HepG2 (cell line): ENCODE measurements around the gene NEURL3. TPM values are rescaled to one million over a fixed set of nuclear protein-coding genes. Genes with fewer than 3 reads are reported as not detected.

Experiments used
- ARID2 ChIP-seq: sonication (generic); formaldehyde crosslinking; IDR thresholded peaks from 2 replicates; pipeline ENCODE4 v1.8.1; 2022; ENCODE audit warnings: mild to moderate bottlenecking, missing genetic modification reagents, borderline replicate concordance
- EP300 ChIP-seq, 3 experiments: sonication (generic) in 1 of 3; formaldehyde crosslinking in 1 of 3; IDR thresholded peaks; 2 replicates each; pipeline versions ENCODE4 v1.5.1 to v1.6.1; 2011 to 2020; ENCODE audit warnings: low read depth in 2 of 3, low read length in 2 of 3, borderline replicate concordance in 1 of 3, improper control_type of control experiment in 1 of 3, mild to moderate bottlenecking in 1 of 3, missing genetic modification reagents in 1 of 3, moderate library complexity in 1 of 3
- ESRRA ChIP-seq: sonication (generic); formaldehyde crosslinking; IDR thresholded peaks from 2 replicates; pipeline ENCODE4 v1.5.1; 2020; ENCODE audit warnings: mild to moderate bottlenecking, low read depth, missing genetic modification reagents
- RBAK ChIP-seq: sonication (generic); formaldehyde crosslinking; IDR thresholded peaks from 2 replicates; pipeline ENCODE4 v1.5.1; 2020; ENCODE audit warnings: mild to moderate bottlenecking, missing genetic modification reagents
- STAT5B ChIP-seq: sonication (generic); formaldehyde crosslinking; IDR thresholded peaks from 2 replicates; pipeline ENCODE4 v1.4.0; 2020; ENCODE audit warnings: missing genetic modification reagents
- ZBTB7A ChIP-seq: sonication (generic); formaldehyde crosslinking; IDR thresholded peaks from 2 replicates; pipeline ENCODE4 v1.8.0; 2022; ENCODE audit warnings: mild to moderate bottlenecking, missing genetic modification reagents
- ZNF101 ChIP-seq: sonication (generic); formaldehyde crosslinking; IDR thresholded peaks from 2 replicates; pipeline ENCODE4 v1.4.0; 2020; ENCODE audit warnings: mild to moderate bottlenecking, low read depth, missing genetic modification reagents, borderline replicate concordance
- ZNF350 ChIP-seq: sonication (generic); formaldehyde crosslinking; IDR thresholded peaks from 2 replicates; pipeline ENCODE4 v1.4.0; 2020; ENCODE audit warnings: mild to moderate bottlenecking, low read depth, missing genetic modification reagents, borderline replicate concordance
- ZNF383 ChIP-seq: sonication (generic); formaldehyde crosslinking; IDR thresholded peaks from 2 replicates; pipeline ENCODE4 v1.4.0; 2020; ENCODE audit warnings: missing genetic modification reagents, mild to moderate bottlenecking, borderline replicate concordance
- ZNF563 ChIP-seq: sonication (generic); formaldehyde crosslinking; IDR thresholded peaks from 2 replicates; pipeline ENCODE4 v1.8.0; 2022; ENCODE audit warnings: mild to moderate bottlenecking, moderate library complexity, missing genetic modification reagents
- ZNF891 ChIP-seq: sonication (generic); formaldehyde crosslinking; IDR thresholded peaks from 2 replicates; pipeline ENCODE4 v1.5.0; 2020; ENCODE audit warnings: mild to moderate bottlenecking, missing genetic modification reagents
- polyA plus RNA-seq, 8 experiments: library from polyadenylated mRNA; depleted of rRNA in 3 of 8; stranded (reverse) in 7 of 8; unstranded in 1 of 8; fragments of >200 nt; fragmentation: Illumina TruSeq in 4 of 8; extraction: Trizol in 4 of 8; gene quantifications; 2 replicates each; pipeline versions ENCODE4 v1.2.1 to v1.2.3, GENCODE V29; 2011 to 2016; ENCODE audit warnings: low read depth in 4 of 8, missing spikeins in 1 of 8, mixed read lengths in 1 of 8; ENCODE audit not compliant: insufficient read depth in 1 of 8
- total RNA-seq, 5 experiments: library from RNA; depleted of rRNA; stranded (reverse); fragments of >200 nt; fragmentation: Illumina TruSeq; extraction: Trizol; gene quantifications; 2 replicates each; pipeline ENCODE4 v1.2.3, GENCODE V29; 2016; ENCODE audit warnings: low read depth in 1 of 5
- TF ChIP-seq, protein P1 (sequence below): sonication (generic); formaldehyde crosslinking; IDR thresholded peaks from 2 replicates; pipeline ENCODE4 v1.4.0; 2020; ENCODE audit warnings: missing genetic modification reagents, borderline replicate concordance
- TF ChIP-seq, protein P2 (sequence below): sonication (generic); formaldehyde crosslinking; IDR thresholded peaks from 2 replicates; pipeline ENCODE4 v1.5.0; 2020; ENCODE audit warnings: missing genetic modification reagents
- TF ChIP-seq, protein P3 (sequence below): IDR thresholded peaks from 2 replicates; pipeline ENCODE4 v1.6.1; 2018; ENCODE audit warnings: missing genetic modification reagents
- TF ChIP-seq, protein P4 (sequence below): sonication (generic); formaldehyde crosslinking; IDR thresholded peaks from 2 replicates; pipeline ENCODE4 v1.4.0; 2020; ENCODE audit warnings: missing genetic modification reagents
- TF ChIP-seq, protein P5 (sequence below): sonication (generic); formaldehyde crosslinking; IDR thresholded peaks from 2 replicates; pipeline ENCODE4 v1.4.0; 2020; ENCODE audit warnings: low read depth, mild to moderate bottlenecking, missing genetic modification reagents

The NEURL3 gene
- total and polyA plus RNA-seq, 2 of the 13 experiments (the other 11 are each of a cell fraction or from before 2014, with no cell fraction given): 0.16 to 1.2 TPM

DNA sequence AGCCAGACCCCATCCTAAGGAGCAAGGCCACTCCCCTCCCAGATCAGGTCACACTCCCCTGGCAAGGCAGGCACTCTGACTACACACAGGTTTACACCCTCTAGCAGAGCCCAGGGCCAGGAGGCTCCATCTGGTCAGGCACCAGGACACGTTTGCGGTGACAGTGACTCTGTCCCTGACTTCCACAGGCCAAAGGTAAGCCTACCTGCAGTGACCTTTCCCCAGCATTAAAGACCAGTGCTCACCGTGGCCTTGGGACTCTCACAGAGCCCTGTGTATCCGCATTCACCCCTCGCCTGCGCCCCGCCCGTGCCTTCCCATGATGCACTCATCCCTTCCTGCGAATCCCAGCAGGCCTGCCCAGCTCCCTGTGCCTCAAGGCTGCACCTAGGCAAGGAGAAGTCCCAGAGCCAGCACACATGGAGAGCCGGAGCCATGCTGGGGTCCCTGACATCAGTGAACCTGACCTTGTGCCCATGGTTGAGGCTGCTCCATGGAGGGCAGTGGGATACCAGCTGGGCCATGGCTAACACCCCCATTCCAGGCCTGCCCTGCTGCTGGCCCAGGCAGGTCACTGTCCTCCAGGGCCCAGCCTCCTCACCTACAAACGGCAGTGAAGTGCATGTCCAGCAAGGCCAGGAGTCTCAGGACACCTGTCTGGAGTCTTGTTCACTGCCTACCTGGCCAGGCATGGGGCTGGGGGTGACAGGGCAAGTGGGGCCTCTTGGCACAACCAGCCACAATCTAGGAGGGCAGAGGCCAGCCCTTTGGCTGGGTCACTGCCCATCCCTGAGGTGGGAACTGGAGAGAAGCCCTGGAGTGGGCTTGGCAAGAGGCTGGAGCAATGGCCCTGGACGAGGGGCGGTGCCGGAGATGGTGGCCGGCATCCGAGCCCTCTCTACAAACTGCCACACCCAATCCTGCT, 3.0 kb downstream of the NEURL3 start (continued):
- TF ChIP-seq EP300 (IDR thresholded peaks at IDR 0.05; ENCODE audit: low read depth in 2 of 2, low read length in 2 of 2) (no peak), EP300 (CRISPR knock-in tag; IDR thresholded peaks at IDR 0.05; ENCODE audit: borderline replicate concordance) (0 out of 2 replicates have a peak, but pooled peaks have one; percentile 58), ZNF563 (CRISPR knock-in tag) (no peak), ZNF350 (CRISPR knock-in tag) (no peak), ZBTB7A (CRISPR knock-in tag) (peak; percentile 67; the same call in 1 of the 2 replicates), ZNF101 (no peak), ZNF891 (CRISPR knock-in tag) (no peak), ZNF383 (CRISPR knock-in tag) (no peak), ESRRA (peak; percentile 90), RBAK (peak; percentile 61; the same call in 1 of the 2 replicates), STAT5B (no peak; the same call in 1 of the 2 replicates), ARID2 (CRISPR knock-in tag) (no peak; the same call in 1 of the 2 replicates)
- TF ChIP-seq, protein P1, sequence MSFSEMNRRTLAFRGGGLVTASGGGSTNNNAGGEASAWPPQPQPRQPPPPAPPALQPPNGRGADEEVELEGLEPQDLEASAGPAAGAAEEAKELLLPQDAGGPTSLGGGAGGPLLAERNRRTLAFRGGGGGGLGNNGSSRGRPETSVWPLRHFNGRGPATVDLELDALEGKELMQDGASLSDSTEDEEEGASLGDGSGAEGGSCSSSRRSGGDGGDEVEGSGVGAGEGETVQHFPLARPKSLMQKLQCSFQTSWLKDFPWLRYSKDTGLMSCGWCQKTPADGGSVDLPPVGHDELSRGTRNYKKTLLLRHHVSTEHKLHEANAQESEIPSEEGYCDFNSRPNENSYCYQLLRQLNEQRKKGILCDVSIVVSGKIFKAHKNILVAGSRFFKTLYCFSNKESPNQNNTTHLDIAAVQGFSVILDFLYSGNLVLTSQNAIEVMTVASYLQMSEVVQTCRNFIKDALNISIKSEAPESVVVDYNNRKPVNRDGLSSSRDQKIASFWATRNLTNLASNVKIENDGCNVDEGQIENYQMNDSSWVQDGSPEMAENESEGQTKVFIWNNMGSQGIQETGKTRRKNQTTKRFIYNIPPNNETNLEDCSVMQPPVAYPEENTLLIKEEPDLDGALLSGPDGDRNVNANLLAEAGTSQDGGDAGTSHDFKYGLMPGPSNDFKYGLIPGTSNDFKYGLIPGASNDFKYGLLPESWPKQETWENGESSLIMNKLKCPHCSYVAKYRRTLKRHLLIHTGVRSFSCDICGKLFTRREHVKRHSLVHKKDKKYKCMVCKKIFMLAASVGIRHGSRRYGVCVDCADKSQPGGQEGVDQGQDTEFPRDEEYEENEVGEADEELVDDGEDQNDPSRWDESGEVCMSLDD: no peak
- TF ChIP-seq, protein P2, sequence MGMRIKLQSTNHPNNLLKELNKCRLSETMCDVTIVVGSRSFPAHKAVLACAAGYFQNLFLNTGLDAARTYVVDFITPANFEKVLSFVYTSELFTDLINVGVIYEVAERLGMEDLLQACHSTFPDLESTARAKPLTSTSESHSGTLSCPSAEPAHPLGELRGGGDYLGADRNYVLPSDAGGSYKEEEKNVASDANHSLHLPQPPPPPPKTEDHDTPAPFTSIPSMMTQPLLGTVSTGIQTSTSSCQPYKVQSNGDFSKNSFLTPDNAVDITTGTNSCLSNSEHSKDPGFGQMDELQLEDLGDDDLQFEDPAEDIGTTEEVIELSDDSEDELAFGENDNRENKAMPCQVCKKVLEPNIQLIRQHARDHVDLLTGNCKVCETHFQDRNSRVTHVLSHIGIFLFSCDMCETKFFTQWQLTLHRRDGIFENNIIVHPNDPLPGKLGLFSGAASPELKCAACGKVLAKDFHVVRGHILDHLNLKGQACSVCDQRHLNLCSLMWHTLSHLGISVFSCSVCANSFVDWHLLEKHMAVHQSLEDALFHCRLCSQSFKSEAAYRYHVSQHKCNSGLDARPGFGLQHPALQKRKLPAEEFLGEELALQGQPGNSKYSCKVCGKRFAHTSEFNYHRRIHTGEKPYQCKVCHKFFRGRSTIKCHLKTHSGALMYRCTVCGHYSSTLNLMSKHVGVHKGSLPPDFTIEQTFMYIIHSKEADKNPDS: no peak
- TF ChIP-seq, protein P3, sequence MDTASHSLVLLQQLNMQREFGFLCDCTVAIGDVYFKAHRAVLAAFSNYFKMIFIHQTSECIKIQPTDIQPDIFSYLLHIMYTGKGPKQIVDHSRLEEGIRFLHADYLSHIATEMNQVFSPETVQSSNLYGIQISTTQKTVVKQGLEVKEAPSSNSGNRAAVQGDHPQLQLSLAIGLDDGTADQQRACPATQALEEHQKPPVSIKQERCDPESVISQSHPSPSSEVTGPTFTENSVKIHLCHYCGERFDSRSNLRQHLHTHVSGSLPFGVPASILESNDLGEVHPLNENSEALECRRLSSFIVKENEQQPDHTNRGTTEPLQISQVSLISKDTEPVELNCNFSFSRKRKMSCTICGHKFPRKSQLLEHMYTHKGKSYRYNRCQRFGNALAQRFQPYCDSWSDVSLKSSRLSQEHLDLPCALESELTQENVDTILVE (CRISPR knock-in tag): no peak; the same call in 1 of the 2 replicates
- TF ChIP-seq, protein P4, sequence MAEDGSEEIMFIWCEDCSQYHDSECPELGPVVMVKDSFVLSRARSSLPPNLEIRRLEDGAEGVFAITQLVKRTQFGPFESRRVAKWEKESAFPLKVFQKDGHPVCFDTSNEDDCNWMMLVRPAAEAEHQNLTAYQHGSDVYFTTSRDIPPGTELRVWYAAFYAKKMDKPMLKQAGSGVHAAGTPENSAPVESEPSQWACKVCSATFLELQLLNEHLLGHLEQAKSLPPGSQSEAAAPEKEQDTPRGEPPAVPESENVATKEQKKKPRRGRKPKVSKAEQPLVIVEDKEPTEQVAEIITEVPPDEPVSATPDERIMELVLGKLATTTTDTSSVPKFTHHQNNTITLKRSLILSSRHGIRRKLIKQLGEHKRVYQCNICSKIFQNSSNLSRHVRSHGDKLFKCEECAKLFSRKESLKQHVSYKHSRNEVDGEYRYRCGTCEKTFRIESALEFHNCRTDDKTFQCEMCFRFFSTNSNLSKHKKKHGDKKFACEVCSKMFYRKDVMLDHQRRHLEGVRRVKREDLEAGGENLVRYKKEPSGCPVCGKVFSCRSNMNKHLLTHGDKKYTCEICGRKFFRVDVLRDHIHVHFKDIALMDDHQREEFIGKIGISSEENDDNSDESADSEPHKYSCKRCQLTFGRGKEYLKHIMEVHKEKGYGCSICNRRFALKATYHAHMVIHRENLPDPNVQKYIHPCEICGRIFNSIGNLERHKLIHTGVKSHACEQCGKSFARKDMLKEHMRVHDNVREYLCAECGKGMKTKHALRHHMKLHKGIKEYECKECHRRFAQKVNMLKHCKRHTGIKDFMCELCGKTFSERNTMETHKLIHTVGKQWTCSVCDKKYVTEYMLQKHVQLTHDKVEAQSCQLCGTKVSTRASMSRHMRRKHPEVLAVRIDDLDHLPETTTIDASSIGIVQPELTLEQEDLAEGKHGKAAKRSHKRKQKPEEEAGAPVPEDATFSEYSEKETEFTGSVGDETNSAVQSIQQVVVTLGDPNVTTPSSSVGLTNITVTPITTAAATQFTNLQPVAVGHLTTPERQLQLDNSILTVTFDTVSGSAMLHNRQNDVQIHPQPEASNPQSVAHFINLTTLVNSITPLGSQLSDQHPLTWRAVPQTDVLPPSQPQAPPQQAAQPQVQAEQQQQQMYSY (CRISPR knock-in tag): no peak
- TF ChIP-seq, protein P5, sequence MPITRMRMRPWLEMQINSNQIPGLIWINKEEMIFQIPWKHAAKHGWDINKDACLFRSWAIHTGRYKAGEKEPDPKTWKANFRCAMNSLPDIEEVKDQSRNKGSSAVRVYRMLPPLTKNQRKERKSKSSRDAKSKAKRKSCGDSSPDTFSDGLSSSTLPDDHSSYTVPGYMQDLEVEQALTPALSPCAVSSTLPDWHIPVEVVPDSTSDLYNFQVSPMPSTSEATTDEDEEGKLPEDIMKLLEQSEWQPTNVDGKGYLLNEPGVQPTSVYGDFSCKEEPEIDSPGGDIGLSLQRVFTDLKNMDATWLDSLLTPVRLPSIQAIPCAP (CRISPR knock-in tag): no peak
